ENCODE results near the gene NOXA1.
A peak's percentile ranks its signal among the peaks of the same experiment; 100 is the strongest.

NOXA1 gene

GRCh38 chr9:137422604-137423513 is at the start of gene NOXA1, which contains the start of gene EXD3 (continued):
- TF ChIP-seq ZNF704 (tag by site-specific recombination; IDR thresholded peaks at IDR 0.05) (no peak), ZNF621 (tag by site-specific recombination; IDR thresholded peaks at IDR 0.05) (no peak), ZNF341 (tag by site-specific recombination; IDR thresholded peaks at IDR 0.05; ENCODE audit: low read depth) (no peak), ZNF660 (tag by site-specific recombination; IDR thresholded peaks at IDR 0.05) (peak; percentile 97), ZNF423 (tag by site-specific recombination; IDR thresholded peaks at IDR 0.05) (no peak), PRDM10 (tag by site-specific recombination; IDR thresholded peaks at IDR 0.05) (peak; percentile 41; the same call in 1 of the 2 replicates), ZFP69B (tag by site-specific recombination; IDR thresholded peaks at IDR 0.05) (peak; percentile 70), ZXDB (tag by site-specific recombination; IDR thresholded peaks at IDR 0.05) (peak; percentile 31; the same call in 1 of the 2 replicates), ZSCAN16 (tag by site-specific recombination; IDR thresholded peaks at IDR 0.05) (no peak), ZNF610 (tag by site-specific recombination; IDR thresholded peaks at IDR 0.05; ENCODE audit: borderline replicate concordance) (no peak), ZNF658 (tag by site-specific recombination; IDR thresholded peaks at IDR 0.05) (no peak), ZNF266 (tag by site-specific recombination; IDR thresholded peaks at IDR 0.05; ENCODE audit: low read depth) (no peak), ZBTB8A (tag by site-specific recombination; IDR thresholded peaks at IDR 0.05) (peak; percentile 59), ZNF600 (tag by site-specific recombination; IDR thresholded peaks at IDR 0.05) (no peak), ZNF148 (tag by site-specific recombination; IDR thresholded peaks at IDR 0.05; ENCODE audit: borderline replicate concordance) (0 out of 2 replicates have a peak, but pooled peaks have one; percentile 26), ZNF514 (tag by site-specific recombination; IDR thresholded peaks at IDR 0.05) (no peak), TRIM28 (IDR thresholded peaks at IDR 0.05; ENCODE audit: borderline replicate concordance, low read length) (no peak), ZNF596 (tag by site-specific recombination; IDR thresholded peaks at IDR 0.05) (0 out of 2 replicates have a peak, but pooled peaks have one; percentile 16), ZBTB21 (tag by site-specific recombination; IDR thresholded peaks at IDR 0.05) (no peak), ZNF560 (tag by site-specific recombination; IDR thresholded peaks at IDR 0.05; ENCODE audit: borderline replicate concordance) (no peak), ZNF521 (tag by site-specific recombination; IDR thresholded peaks at IDR 0.05) (no peak), IKZF3 (tag by site-specific recombination; IDR thresholded peaks at IDR 0.05) (peak; percentile 48), ZNF585B (tag by site-specific recombination; IDR thresholded peaks at IDR 0.05) (no peak), SETDB1 (IDR thresholded peaks at IDR 0.05; ENCODE audit: insufficient read length, low read length) (no peak), REST (tag by site-specific recombination; IDR thresholded peaks at IDR 0.05) (no peak), ZBTB6 (tag by site-specific recombination; IDR thresholded peaks at IDR 0.05) (peak; percentile 52; the same call in 1 of the 2 replicates)

Measured in HEK293 (cell line).